ENCODE data around the gene OPHN1.

- TF ChIP-seq CTCF (IDR thresholded peaks at IDR 0.05 in 4 of 5, conservative IDR thresholded peaks at IDR 0.05 in 1 of 5) (no peak), POLR2A (IDR thresholded peaks at IDR 0.05) (no peak)
These were observed 6.0 kb upstream of the OPHN1 start for GRCh38 chrX:68439341-68439740.
